CD1c-positive myeloid dendritic cell (primary cell): ENCODE data around the gene SOBP.
"Not testable (repeated sequence)": the region's sequence is repeated elsewhere in the genome, so short reads cannot be mapped to it uniquely, and the experiment has no call there.

Experiments used
- DNase-seq: peaks from one replicate; pipeline ENCODE4 v3.0.0-alpha.2; 2016; ENCODE audit errors: extremely low spot score

Gene SOBP

DNA sequence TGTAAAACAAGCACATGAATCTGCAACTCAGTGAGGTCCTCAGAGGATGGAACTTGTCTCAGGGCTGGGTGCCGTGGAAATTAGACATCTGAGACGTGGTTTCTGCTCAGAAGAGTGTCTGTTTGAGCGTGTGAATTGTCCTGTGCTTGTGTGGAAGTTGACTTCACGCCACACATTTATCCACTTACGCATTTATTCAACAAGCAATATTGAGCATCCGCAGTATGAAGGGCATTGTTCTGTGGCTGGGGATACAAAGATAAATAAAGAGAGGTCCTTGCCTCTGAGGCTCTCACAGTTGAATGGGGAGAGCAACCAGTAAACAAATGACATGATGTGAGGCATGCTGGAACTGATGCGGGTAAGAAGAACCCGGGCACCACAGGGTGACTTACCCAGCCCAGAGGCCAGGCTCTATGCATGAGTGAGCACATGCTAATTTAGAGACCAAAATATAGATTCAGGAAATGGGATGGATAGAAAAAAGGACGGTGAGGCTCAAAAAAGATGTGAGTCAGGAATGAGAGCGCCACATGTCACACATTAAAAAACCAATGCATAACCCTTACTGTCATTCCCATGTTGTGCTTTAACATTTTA, 60.4 kb downstream of the SOBP start:
- no peak for DNase-seq

DNA sequence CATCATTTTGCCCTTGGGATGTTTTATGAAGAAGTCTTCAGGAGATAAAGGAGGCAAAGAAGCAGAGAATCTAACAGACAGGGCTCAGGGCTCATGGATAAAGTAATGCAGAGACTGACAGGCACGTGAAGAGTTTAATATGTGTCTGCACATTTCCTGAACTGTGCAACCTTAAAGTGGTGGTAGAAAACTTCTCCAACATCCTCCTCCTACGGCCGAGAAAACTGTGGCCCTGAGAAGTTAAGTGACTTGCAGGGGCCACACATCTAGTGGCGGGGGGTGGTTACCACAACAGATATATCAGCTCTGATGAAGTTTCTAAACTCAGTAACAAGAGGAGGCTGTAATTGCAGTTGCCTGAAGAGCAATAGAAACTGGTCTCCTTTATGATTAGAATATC, 61.0 kb downstream of the SOBP start:
- DNase-seq = no peak

DNA sequence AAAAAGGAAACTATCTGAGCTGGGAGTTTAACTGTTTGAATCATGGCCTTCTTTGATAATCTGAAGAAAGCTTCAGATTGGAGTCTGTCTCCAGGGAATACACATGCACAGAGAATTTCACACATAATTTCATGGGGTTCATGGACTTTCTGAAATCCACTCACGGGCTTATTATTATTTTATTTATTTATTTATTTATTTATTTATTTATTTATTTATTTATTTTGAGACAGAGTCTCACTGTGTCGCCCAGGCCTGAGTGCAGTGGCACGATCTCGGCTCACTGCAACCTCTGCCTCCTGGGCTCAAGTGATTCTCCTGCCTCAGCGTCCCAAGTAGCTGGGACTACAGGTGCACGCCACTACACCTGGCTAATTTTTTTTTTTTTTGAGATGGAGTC, 63.2 kb downstream of the SOBP start:
- not testable (repeated sequence) for DNase-seq

DNA sequence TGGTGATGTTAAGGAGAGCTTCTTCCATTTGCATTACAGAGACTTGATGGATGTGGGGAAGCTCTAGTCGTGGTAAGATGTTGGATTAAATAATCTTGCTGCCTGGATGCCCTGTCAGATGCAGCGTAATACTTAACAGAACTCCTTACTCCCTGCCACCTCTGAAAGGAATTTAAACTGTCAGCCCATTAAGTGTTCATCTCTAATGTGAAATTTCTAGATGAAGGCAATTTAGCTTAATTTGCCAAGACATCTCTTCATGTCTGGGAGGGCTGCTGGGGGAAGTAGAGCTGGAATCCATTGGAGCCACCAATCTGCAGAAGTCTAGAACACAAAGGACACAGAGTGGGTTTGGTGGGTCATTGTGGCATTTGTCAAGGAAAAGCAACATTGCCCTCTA, 64.4 kb downstream of the SOBP start:
- no peak for DNase-seq

DNA sequence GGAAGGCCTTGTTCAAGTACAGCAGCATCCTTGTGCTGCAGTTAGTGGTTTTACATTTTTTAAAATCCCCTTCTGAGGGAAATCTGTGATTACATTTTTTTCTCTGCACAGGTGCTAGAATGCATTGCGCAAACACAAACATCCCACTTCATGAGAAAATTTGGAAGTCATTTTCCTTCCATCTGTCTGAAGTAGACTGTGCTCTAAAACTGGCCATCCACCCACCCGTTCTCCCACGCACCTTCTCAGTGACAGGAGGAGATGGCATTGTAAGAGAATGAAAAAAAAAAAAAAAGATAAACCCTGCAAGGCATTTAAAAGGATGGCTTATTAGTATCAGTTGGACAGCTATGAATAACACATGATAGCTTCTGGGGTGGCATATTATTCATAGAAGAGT, 65.0 kb downstream of the SOBP start:
- DNase-seq = no peak

DNA sequence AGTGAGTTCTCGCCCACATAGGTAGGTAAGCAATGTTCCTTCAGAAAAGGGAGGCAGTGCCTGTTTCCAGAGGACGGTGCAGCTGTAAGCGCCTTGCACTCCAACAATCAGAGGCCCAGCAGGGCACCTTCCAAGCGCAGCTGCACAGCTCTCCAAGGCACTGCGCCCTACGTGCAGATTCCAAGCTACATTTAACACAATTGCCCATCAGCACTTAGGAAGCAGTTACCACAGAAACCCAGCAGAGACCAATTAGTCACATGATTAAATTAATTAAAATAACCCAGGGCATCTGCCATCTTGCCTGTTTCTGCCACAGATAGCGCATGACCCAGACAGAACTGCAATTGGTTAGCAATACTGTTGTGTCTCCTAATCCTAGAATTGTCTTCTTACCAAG, 65.5 kb downstream of the SOBP start:
- no peak for DNase-seq

DNA sequence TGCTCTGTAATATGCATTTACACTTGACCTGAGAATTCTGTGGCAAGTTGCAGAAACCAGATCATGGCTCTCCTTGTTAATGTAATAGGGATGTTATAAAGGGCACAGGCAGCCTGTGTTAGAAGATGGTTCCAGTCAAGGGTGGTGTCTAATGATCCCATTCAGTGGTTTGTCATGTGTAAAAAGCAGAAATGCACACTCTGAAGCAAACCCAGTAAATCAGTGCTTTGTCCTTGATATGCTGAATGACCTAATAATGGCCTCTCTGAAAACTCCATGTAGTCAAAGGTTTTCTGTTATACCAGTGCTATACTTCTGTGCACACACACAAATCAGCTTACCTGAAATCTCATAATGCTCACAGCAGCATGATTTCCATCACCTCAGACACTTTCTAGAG, 66.2 kb downstream of the SOBP start:
- no peak for DNase-seq

DNA sequence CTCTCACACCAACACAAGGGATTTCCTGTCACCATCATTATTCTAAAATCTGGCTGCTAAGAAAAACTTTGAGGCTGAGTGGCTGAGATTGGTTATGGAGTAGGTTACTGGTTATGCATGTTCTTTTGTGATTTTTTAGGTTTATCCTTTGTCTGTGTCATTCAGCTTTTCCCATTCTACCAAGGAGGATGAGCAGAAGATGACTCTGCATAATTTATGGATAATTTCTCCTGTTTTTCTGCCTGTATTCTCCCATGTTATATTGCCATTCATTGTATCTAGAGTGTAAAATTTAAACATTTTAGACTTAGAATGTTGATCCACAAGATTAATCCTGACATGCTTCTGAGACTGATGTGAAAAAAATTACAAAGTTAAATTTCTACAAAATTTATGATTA, 67.8 kb downstream of the SOBP start:
- no peak for DNase-seq

DNA sequence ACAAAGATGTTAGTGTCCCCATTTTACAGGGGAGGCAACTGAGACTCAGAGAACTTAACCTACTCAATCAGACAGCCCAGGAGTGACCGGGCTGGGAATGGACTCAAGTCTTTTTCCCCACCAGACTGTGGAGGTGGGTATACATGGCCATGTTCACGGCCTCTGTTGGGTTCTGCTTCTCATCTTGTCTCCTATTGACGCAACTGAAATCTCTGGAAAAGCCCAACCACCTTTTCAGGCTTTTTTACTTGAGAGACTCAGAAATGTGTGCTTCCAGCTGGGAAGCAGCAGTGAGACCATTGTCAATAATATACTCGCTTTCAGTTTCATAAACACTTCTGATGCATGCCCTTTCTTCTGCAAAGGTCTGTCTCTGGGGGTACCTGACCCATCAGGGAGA, 70.7 kb downstream of the SOBP start:
- no peak for DNase-seq

DNA sequence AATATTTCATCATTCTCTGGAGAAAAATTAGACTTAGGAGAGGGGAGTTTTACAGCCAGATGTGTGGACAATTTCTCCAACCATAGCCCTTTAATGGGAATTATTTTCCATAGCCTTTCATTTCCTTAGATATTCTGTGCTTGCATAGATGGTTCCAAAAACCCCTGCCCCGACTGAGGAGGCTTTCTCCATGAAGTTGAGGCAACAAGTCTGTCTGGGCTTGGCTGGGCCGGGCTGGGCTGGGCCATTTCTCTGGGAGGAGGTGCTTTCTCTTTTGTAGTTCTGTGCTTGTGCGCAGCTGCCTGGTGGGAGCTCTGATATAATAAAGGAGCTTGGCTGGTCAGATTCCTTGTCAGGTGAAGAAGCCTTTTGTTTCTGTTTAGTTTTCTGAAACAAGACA, 71.4 kb downstream of the SOBP start:
- no peak for DNase-seq

DNA sequence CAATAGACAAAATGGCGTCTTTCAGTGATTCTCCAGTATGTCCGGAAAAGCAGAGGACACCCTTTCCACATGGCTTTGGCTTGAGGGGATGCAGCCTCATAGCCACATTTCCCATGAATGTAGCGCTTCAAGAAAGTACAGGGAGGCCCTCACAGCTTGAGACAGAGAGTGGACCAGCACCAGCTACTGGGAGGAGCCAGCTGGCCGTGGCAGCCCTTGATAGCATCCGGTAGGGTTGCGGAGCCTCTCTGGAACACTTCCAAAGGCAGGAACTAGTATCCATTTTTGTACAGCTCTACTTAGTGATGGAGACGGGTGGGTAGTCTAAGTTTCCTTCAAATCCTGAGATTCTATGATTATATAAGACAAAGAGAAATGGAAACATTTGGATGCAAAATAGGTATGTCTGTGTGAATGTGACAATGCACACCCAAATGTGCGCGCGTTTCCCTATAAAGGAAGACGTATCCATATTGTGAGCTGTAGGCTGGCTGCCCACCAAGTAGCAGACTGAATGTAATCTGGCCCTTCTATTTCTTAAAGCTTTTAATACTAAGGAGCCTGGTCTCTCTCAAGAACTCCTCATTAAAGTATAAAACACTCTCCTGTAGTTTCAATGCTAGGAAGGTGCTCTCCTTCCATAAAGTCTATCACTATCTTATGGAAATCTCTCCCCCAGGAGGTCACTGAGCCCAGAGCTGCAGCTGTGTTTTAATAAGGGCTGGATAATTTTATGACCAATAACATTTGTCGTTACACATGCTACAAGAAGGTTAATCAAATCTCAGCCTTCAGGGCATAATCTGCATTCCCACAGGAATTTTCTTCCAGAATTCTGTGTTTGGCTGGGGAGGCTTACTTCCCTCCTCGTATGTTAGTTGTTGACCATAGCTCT, 74.0 kb downstream of the SOBP start:
- DNase-seq = no peak

DNA sequence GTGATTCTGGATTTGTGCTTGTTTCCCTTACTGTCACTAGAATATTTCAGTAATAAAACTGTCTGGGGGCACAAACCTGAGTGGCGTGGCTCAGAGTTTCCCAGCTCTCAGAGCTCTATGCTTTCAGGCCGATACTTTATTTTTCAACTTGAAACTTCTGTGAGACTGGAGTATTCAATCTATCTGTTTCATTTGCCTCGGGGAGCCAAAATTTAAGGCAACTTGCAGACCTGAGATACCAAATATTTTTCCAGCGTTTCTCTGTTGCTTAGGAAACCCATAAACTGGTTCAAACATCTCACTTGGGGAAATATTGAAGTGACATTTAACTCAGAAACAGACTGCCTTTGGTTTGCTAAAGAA, 74.7 kb downstream of the SOBP start:
- DNase-seq = no peak

DNA sequence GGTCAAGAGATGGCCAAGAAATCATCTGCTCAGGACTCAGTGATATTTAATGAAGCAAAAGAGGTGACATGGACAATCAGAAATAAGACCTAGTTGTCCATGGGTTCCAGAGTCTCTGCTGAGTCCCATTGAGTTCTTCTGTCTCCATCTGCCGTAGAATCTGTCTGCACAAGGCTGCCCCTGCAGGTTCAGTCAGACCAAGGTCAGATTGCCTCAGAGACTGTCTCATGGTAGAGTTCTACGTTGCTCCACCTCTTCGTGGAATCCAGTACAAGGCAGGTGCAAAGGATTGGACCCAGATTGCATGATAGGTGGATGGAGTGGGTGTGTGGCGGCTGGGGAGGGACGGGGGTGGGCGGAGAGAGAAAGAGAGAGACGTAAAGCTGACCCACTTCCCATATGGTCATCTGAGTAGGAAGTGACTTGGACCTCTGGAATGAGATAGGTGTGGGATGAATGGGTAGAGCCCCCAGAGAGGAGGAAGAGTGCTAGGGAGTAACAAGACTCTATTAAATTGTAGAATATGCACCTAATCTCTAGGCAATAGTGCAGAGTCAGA, 75.3 kb downstream of the SOBP start:
- no peak for DNase-seq

DNA sequence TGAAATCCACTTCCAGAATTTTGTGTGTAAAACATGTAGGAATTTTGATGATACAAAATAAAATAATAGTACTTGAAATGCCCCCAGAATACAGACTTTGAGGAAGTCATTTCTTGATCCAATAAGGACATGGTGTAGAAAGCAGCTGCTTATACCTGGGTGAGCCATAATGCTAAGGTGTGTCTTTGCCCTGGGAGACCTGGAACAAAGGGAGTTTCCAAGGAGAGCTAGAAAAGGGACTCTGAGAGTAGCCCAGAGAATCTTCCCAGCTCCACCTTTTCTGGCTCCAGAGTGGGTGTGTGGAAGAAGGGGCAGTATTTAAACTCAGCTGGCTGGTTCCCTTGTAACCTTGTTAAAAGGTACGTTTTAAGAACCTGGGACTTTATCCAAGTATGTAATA, 77.7 kb downstream of the SOBP start:
- no peak for DNase-seq

DNA sequence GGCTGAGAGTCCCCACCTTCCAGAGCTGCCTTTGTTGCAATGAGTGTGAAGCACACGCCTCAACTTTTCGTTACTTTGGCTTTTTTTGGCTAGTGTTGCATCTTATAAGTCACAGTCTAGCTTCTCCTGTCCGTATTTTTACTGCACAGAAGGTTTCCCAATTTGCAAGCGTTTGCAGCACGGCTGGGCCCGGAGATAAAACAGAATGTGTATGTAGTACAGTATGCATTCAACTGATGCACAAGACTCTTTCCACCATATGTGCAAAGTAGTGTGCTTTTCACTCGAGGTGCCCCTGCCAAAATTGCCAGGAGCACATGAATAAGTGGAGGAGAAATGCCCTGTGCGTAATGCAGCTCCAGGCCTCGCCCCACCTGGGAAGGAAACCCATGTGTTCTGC, 79.6 kb downstream of the SOBP start:
- DNase-seq = no peak

DNA sequence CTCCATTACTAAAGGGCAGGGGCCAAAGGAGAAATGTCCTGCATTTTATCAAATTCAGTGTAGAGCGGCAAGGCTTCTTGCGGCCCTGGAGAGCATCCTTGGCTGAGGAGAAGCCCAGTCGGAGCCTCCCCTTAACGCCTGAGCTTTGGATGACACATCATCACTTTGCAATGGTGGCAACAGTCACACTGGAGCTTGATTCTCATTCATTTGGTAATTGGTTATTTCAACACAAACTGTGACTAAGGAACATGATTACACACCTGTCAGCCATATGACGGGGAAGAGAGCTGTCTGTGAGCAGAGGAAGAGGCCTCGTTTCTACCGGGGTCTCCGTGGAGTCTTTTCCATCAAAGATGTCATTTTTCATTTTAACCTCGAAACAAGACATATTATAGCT, 81.4 kb downstream of the SOBP start:
- DNase-seq = no peak

DNA sequence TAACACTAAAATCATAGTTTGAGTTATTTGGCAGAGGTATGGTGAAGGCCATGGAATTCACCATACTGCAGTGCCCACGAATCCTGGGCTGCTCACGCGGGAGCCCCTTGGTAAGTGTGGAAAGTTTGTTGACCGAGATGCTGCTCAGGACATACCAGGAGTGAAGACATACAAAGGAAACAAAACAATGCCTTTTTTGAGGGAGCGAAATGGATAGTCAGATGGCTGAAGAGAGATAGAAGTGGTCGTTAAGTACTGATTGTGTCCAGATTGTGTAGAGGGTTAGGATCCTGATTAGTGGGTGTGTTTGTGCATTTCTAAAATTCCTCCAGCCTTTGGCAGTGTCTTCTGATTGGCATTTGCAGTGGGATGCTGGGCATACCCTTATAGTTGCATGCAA, 83.0 kb downstream of the SOBP start:
- no peak for DNase-seq

DNA sequence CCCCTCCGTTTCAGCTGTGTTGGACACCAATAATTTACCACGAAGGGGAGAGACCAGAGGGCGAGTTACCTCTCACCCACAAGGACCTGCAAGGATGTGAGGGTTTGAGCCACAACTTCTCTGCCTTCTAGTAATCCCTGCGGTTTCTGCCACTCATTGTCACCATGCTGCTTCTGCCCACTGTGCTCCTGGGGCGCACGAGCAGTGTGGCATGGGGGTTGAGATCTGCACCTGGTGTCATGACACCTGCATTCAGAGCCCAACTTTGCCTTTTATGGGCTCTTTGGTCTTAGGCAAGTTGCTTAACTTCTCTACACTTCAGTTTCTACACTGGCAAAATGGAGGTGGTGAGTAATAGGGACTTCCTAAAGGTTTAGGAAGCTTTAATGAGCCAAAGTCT, 84.9 kb downstream of the SOBP start:
- DNase-seq = no peak

DNA sequence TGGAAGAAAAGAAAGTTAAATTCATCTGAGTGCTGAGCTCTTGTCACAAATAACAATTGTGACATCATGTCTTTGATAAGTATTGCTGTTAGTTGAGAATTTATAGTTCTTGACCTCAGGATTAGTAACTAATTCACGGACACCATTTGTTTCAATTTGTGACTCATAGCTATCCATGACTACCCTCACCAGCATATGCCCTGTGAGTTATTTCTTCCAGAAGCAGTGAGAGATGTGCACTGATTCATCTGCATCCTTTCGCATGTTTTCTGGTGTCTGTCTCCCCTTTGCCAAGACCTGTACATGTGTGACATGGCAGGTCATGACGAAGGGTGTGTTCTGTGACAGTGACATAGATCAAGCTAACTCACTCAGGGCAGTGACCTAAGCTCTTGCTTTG, 86.9 kb downstream of the SOBP start:
- no peak for DNase-seq

DNA sequence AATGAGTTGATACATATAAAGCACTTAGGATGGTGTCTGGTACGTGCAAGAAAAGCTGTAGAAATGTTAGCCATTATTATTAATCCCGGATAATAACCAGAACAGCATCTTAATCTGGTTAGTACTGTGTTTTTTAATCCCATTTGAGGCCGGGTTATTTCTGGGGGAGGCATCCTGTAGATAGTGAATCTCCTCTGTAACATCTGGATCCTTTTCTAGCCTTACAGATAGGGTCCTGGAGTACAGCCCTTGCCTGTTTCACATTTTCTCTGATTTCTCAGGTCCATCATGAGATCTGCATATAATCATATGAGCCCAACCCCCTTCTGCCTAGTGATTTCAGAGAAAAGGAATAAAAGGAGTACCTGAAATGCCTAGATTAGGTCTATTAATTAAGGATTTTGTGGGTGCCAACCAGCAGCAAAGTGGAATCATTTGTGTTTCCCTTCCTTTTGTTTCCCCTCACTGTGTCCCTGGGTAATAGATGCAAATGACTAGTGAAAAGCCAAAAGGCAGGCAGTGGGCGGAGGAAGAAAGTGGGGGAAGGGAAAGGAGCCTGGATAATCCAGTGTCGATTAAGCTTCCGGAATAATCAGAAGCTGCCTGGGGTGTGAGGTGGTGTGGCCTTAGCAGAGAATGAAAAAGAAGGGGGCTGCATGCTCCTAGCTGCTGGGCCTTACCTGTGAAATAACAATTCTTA, 88.9 kb downstream of the SOBP start:
- DNase-seq = no peak

DNA sequence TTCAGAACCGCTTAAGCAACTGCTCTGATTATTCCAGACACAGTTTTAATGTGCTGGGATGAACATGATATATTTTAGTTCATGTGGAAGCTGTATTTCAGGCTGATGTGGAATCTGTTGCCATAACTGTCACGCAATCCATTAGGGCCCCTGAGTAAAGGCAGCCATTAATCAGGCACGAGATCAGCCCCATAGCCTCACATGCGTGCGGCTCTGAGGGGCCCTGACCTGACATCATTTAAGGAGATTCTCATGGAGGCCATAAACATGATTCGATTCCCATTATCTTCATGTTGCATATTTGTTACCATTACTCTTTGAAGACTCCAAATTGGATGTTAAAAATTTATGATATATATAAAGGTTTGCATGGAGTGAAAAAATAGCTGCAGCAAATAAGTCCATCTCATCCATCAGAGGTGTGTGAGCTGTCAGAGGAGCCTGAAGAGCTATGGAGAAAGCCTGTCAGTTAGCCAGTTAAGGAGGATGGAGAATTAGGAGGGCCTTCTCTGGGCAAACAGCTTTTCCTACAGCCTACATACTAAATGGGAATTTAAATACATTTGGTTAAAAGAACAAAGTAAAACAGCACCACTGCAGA, 89.6 kb downstream of the SOBP start:
- DNase-seq = no peak

DNA sequence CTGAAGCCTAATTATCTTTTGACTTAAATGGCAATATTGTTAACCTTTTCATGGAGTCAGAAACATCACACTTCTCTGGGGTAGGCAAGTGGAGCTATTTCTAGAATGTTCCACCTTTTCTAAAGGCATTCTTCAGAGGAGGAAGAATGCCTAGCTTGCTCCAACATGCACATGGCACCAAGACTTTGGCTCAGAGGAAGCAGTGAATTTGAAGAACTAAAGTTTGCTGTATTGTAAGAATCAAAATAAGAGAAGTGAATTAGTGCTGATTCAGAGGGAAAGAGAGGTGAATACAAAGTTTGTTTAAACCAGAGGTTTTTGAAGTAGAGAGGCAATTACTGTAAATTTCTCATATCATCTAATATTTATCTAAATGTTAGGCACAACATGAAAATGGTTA, 92.2 kb downstream of the SOBP start:
- peak; percentile 37 for DNase-seq
